GM20000 (cell line): ENCODE measurements around the gene ZNF664.

Experiments used
- DNase-seq: peaks from one replicate; pipeline ENCODE4 v3.0.0; 2012; ENCODE audit warnings: low spot score
- TF ChIP-seq, protein P1 (sequence below): IDR thresholded peaks from 2 replicates; pipeline ENCODE4 v1.5.1; 2012; ENCODE audit warnings: mild to moderate bottlenecking, control low read depth; ENCODE audit errors: extremely low read depth, missing control alignments

Gene ZNF664

GRCh38 chr12:123948796-123949769 lies 23.9 kb upstream of the ZNF664 start:
- no peak for DNase-seq

GRCh38 chr12:123949770-123950165 lies 23.2 kb upstream of the ZNF664 start:
- TF ChIP-seq, protein P1, sequence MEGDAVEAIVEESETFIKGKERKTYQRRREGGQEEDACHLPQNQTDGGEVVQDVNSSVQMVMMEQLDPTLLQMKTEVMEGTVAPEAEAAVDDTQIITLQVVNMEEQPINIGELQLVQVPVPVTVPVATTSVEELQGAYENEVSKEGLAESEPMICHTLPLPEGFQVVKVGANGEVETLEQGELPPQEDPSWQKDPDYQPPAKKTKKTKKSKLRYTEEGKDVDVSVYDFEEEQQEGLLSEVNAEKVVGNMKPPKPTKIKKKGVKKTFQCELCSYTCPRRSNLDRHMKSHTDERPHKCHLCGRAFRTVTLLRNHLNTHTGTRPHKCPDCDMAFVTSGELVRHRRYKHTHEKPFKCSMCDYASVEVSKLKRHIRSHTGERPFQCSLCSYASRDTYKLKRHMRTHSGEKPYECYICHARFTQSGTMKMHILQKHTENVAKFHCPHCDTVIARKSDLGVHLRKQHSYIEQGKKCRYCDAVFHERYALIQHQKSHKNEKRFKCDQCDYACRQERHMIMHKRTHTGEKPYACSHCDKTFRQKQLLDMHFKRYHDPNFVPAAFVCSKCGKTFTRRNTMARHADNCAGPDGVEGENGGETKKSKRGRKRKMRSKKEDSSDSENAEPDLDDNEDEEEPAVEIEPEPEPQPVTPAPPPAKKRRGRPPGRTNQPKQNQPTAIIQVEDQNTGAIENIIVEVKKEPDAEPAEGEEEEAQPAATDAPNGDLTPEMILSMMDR: no peak
- no peak for DNase-seq

More at GRCh38 chr12:123948796-123949769, 23.9 kb upstream of the ZNF664 start:
- TF ChIP-seq, protein P1: no peak

DNA sequence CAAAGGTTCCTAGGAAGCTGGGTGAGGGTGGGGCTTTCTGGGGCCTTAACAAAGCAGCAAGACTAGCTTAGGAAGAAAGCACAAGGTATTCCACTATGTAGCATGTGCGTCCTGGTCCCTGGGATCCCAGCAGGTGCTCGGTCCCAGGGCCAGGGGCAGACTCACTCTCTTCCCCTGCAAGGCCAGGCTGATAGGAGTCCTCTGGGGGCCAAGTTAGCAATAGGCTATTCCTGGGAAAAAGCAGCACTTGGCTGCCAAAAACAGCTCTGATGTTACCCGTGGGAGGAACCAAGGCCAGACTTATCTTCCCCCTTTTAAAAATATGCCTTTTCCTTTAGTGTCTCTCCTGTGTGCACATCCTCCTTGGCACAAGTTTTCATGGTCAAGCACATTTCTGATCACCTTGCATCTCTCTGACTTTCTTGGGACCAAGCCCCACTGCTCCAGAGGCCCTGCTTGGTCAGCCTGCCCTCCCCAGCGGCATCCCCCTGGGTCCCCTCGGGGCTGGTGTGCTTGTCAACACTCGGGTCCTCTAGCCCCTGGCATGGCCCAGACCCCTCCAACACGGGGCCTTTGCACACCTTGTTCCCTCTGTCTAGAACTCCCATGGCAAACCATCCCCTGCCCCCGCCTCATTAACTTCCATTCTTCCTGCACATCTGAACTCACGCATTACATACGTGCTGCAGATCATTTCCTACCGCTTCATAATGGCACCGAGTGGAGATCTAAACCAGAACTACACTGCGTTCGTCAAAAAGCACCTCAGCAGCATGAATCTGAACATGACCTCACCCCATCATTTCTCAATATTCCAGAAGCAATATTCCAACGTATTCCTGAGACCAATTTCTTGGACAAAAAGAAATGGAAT lies 22.3 kb upstream of the ZNF664 start:
- TF ChIP-seq, protein P1: no peak
- DNase-seq: no peak

GRCh38 chr12:123951467-123951866 lies 21.5 kb upstream of the ZNF664 start:
- TF ChIP-seq, protein P1: no peak
- DNase-seq: no peak

DNA sequence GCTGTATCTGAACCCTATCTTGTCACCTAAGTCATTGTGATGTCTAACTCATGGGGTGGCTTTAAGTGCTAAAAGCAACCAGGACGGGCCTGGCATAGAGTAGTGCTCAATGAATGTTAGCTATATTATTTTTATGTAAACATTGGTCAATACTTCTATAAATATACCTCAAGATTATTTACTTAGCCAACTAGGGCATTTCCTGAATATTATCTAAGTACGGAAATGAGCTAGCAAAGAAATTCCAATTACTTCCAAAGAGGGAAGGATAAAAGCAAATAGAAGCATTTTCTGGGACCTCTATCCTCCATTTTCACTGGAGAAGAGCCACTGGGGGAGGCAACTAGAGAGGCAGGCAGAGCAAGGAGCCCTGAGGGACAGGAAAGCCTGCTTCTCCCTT lies 21.0 kb upstream of the ZNF664 start:
- no peak for DNase-seq
- TF ChIP-seq, protein P1: no peak

DNA sequence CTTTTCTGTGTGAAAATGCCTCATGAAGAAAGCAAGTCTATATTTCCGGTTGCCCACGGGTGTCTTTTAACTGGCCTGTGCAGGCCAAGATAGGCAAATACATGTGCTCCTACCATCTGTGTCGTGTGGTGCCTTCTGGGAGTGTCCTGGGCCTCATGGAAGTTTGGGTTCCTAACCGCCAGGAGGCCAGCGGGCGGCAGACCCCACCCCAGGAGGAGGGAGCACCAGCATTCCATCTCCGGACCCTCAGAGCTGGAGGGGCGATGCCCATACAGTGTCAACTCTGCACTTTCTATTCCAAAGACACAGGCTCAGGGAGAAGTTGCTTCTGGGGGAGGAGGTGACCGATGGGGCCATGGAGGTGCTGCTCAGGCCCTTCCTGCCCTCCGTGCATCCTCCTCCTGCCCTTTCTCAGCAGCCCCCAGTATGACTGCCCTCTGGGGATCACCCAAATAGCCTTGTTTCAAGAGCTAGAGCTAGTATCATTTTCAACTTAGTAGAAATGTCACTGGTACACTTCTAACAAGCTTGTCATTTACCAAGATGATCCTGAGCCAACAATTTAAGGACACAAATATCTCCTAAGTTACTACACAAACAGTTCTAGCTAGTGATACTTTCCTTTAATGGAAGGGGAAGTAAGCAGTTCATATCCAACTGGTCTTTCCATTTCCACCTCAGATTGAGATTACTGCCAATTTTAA lies 18.2 kb upstream of the ZNF664 start:
- TF ChIP-seq, protein P1: no peak
- no peak for DNase-seq
